ENCODE results near the gene VAV3. TPM values are rescaled to one million over a fixed set of nuclear protein-coding genes. Genes with fewer than 3 reads are reported as not detected.
A peak's percentile ranks its signal among the peaks of the same experiment; 100 is the strongest.

The VAV3 gene
- total and polyA plus RNA-seq, 10 donors, result 10.5 to 63.0 (median 38.8) TPM

- 83 to 94% (median 89%) methylated on average over 3 of the region's 3 CpGs for WGBS, 5 donors
Measured at GRCh38 chr1:107599220-107599619, 365.8 kb downstream of the VAV3 start.

GRCh38 chr1:107597290-107597689 is 367.7 kb downstream of the VAV3 start:
- no peaks in the 10 kb centered on the region for H3K9me3 ChIP-seq
- H3K27ac ChIP-seq, result no peak overlapping the region
- peaks cover 0 to 14% (median 0%) of the 10 kb centered on the region in 6 donors for H3K4me1 ChIP-seq
- TF ChIP-seq CTCF (IDR thresholded peaks at IDR 0.05 in 8 of 11, conservative IDR thresholded peaks at IDR 0.05 in 3 of 11) (no peak), POLR2A (IDR thresholded peaks at IDR 0.05) (no peak), POLR2AphosphoS5 (IDR thresholded peaks at IDR 0.05) (no peak)
- H3K27me3 ChIP-seq (replicated peaks in 1 of 7), result no peaks in the 10 kb centered on the region
- H3K36me3 ChIP-seq, result peaks cover 0 to 86% (median 12%) of the 10 kb centered on the region in 6 donors
- intact Hi-C loops (cut with DNase I; ENCODE audit: low total_unique reads), result no loop called here
- no peak overlapping the region for H3K4me3 ChIP-seq
- DNase-seq, result no peak

More at GRCh38 chr1:107599220-107599619, 365.8 kb downstream of the VAV3 start:
- H3K4me3 ChIP-seq, result no peak overlapping the region
- H3K27ac ChIP-seq, result no peak overlapping the region
- no peaks in the 10 kb centered on the region for H3K9me3 ChIP-seq
- peaks cover 0 to 78% (median 10%) of the 10 kb centered on the region in 6 donors for H3K36me3 ChIP-seq
- no peaks in the 10 kb centered on the region for H3K27me3 ChIP-seq (replicated peaks in 1 of 7)
- intact Hi-C loops (cut with DNase I; ENCODE audit: low total_unique reads), result no loop called here
- TF ChIP-seq POLR2A (IDR thresholded peaks at IDR 0.05) (no peak), CTCF (IDR thresholded peaks at IDR 0.05 in 8 of 11, conservative IDR thresholded peaks at IDR 0.05 in 3 of 11) (no peak), POLR2AphosphoS5 (IDR thresholded peaks at IDR 0.05) (no peak)
- no peak for DNase-seq
- peaks cover 0 to 4% (median 0%) of the 10 kb centered on the region in 6 donors for H3K4me1 ChIP-seq

GRCh38 chr1:107594536-107594935 is 370.4 kb downstream of the VAV3 start:
- H3K27me3 ChIP-seq (replicated peaks in 1 of 7), result no peaks in the 10 kb centered on the region
- DNase-seq, result no peak
- H3K4me3 ChIP-seq, result no peak overlapping the region
- WGBS, 5 donors, result 89 to 97% (median 94%) methylated on average over 1 of the region's 1 CpG
- H3K27ac ChIP-seq, result no peak overlapping the region
- no peaks in the 10 kb centered on the region for H3K9me3 ChIP-seq
- peaks cover 0 to 14% (median 0%) of the 10 kb centered on the region in 6 donors for H3K4me1 ChIP-seq
- TF ChIP-seq CTCF (IDR thresholded peaks at IDR 0.05 in 8 of 11, conservative IDR thresholded peaks at IDR 0.05 in 3 of 11) (no peak), POLR2A (IDR thresholded peaks at IDR 0.05) (no peak), POLR2AphosphoS5 (IDR thresholded peaks at IDR 0.05) (no peak)
- intact Hi-C loops (cut with DNase I; ENCODE audit: low total_unique reads), result no loop called here
- H3K36me3 ChIP-seq, result peaks cover 0 to 91% (median 12%) of the 10 kb centered on the region in 6 donors

- Histone ChIP-seq H3K36me3 (peaks cover 0 to 88% (median 12%) of the 10 kb centered on the region in 6 donors), H3K27ac (peak overlapping the region in 1 of 8 donors; percentile 24), H3K4me3 (no peak overlapping the region), H3K27me3 (replicated peaks in 1 of 7) (no peaks in the 10 kb centered on the region), H3K9me3 (no peaks in the 10 kb centered on the region), H3K4me1 (peaks cover 0 to 14% (median 0%) of the 10 kb centered on the region in 6 donors)
- 61 to 80% (median 75%) methylated on average over 2 of the region's 2 CpGs for WGBS, 5 donors
- intact Hi-C loops (cut with DNase I; ENCODE audit: low total_unique reads), result no loop called here
- DNase-seq, result no peak
- TF ChIP-seq POLR2AphosphoS5 (IDR thresholded peaks at IDR 0.05), result no peak
- no peak for TF ChIP-seq POLR2A (IDR thresholded peaks at IDR 0.05)
- no peak for TF ChIP-seq CTCF (IDR thresholded peaks at IDR 0.05 in 8 of 11, conservative IDR thresholded peaks at IDR 0.05 in 3 of 11)
Measured at GRCh38 chr1:107593501-107594209, 371.3 kb downstream of the VAV3 start.

Measured in spleen (tissue), 11 donors.